Fibroblast of lung (primary cell): Measurements from ENCODE around the gene KDM4D. TPM values are rescaled to one million over a fixed set of nuclear protein-coding genes. Genes with fewer than 3 reads are reported as not detected.

Experiments
- DNase-seq, 2 donors: peaks; one replicate each; pipeline versions ENCODE4 v3.0.0 to v3.0.0-alpha.2; 2010; ENCODE audit warnings: low read depth in 2 of 2
- H2AFZ ChIP-seq: 2 replicates; pipeline ENCODE4 v1.5.1; 2012; ENCODE audit warnings: low read length, control low read depth, inconsistent platforms
- H3K27ac ChIP-seq: 2 replicates; pipeline ENCODE4 v1.5.1; 2011; ENCODE audit warnings: low read length, control low read depth; ENCODE audit not compliant: insufficient read depth
- H3K27me3 ChIP-seq: 2 replicates; pipeline ENCODE4 v1.5.1; 2011; ENCODE audit warnings: mild to moderate bottlenecking, low read length; ENCODE audit not compliant: control insufficient read depth, insufficient read depth
- H3K36me3 ChIP-seq: 2 replicates; pipeline ENCODE4 v1.5.1; 2011; ENCODE audit warnings: low read length; ENCODE audit not compliant: control insufficient read depth, insufficient read depth
- H3K4me1 ChIP-seq: 2 replicates; pipeline ENCODE4 v1.5.1; 2011; ENCODE audit warnings: low read length; ENCODE audit not compliant: control insufficient read depth, insufficient read depth; ENCODE audit errors: extremely low read depth
- H3K4me2 ChIP-seq: 2 replicates; pipeline ENCODE4 v1.5.1; 2011; ENCODE audit warnings: low read length, control low read depth; ENCODE audit not compliant: insufficient read depth; ENCODE audit errors: extremely low read depth
- H3K4me3 ChIP-seq, 4 experiments: fragments of 200-600 bp in 1 of 4; sonication (generic) in 1 of 4; replicated peaks in 1 of 4; 2 replicates each; pipeline ENCODE4 v1.5.1; 2011 to 2016; ENCODE audit warnings: low read length in 4 of 4, low read depth in 3 of 4, mild to moderate bottlenecking in 3 of 4, control low read depth in 2 of 4, inconsistent platforms in 1 of 4, mixed read lengths in 1 of 4; ENCODE audit not compliant: insufficient read depth in 1 of 4; ENCODE audit errors: control extremely low read depth in 1 of 4
- H3K79me2 ChIP-seq: 2 replicates; pipeline ENCODE4 v1.5.1; 2012; ENCODE audit warnings: mild to moderate bottlenecking, low read length, inconsistent platforms; ENCODE audit not compliant: control insufficient read depth, insufficient read depth
- H3K9ac ChIP-seq: 2 replicates; pipeline ENCODE4 v1.5.1; 2011; ENCODE audit warnings: mild to moderate bottlenecking, low read length, control low read depth; ENCODE audit not compliant: insufficient read depth
- H3K9me3 ChIP-seq: 2 replicates; pipeline ENCODE4 v1.5.1; 2012; ENCODE audit warnings: low read depth, low read length; ENCODE audit not compliant: control insufficient read depth, insufficient read depth
- H4K20me1 ChIP-seq: 2 replicates; pipeline ENCODE4 v1.5.1; 2011; ENCODE audit warnings: low read length; ENCODE audit not compliant: control insufficient read depth, insufficient read depth; ENCODE audit errors: extremely low read depth
- EZH2 ChIP-seq: IDR thresholded peaks from 2 replicates; pipeline ENCODE4 v1.5.1; 2012; ENCODE audit warnings: low read length, control low read depth, mild to moderate bottlenecking; ENCODE audit errors: missing control alignments
- polyA plus RNA-seq, 2 donors: library from polyadenylated mRNA; depleted of rRNA in 1 of 2; stranded (reverse) in 1 of 2; unstranded in 1 of 2; fragments of >200 nt; gene quantifications; 2 replicates each; pipeline ENCODE4 v1.2.1, GENCODE V29; 2011 to 2012; ENCODE audit warnings: missing spikeins in 1 of 2
- total RNA-seq: library from RNA; depleted of rRNA; stranded (reverse); fragments of >200 nt; gene quantifications from 2 replicates; pipeline ENCODE4 v1.2.1, GENCODE V29; 2014
- TF ChIP-seq, protein P1 (sequence below), 2 donors: IDR thresholded peaks in 1 of 2; conservative IDR thresholded peaks in 1 of 2; 1 replicate in 1 of 2; 2 replicates in 1 of 2; pipeline ENCODE4 v1.5.1; 2011 to 2012; ENCODE audit warnings: low read length in 2 of 2, control low read depth in 1 of 2, inconsistent platforms in 1 of 2, low read depth in 1 of 2, mild to moderate bottlenecking in 1 of 2

Gene KDM4D
- total and polyA plus RNA-seq, 2 donors (not counting 1 experiment from before 2014, with no cell fraction given): 0.50 to 0.94 TPM

DNA sequence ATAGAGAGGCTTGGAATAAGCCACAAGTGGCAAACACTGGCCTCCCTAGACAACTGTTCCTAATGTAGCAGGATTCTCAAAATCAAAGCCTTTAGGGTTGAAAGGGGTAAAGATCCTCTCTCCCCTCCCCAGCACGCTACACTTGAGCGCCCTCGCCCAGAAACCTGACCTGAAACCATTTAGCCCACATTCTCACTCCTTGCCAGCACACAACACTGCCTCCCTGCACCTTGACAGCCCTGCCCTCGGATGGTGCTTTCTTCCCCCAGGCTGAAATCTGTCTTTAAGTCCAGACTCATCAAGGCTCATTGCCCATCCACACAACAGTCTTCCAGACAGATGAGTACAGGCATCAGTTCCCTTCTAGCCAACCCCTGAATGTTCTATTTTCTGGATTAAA lies 26.7 kb upstream of the KDM4D start:
- Histone ChIP-seq H3K79me2 (no peaks in the 10 kb centered on the region), H3K4me2 (no peak overlapping the region), H2AFZ (no peak overlapping the region), H3K36me3 (no peaks in the 10 kb centered on the region), H3K4me1 (no peaks in the 10 kb centered on the region), H3K27ac (no peak overlapping the region), H3K9me3 (no peaks in the 10 kb centered on the region), H3K4me3 (no peak overlapping the region), H3K27me3 (no peaks in the 10 kb centered on the region), H4K20me1 (no peaks in the 10 kb centered on the region), H3K9ac (no peak overlapping the region)
- TF ChIP-seq, protein P1, sequence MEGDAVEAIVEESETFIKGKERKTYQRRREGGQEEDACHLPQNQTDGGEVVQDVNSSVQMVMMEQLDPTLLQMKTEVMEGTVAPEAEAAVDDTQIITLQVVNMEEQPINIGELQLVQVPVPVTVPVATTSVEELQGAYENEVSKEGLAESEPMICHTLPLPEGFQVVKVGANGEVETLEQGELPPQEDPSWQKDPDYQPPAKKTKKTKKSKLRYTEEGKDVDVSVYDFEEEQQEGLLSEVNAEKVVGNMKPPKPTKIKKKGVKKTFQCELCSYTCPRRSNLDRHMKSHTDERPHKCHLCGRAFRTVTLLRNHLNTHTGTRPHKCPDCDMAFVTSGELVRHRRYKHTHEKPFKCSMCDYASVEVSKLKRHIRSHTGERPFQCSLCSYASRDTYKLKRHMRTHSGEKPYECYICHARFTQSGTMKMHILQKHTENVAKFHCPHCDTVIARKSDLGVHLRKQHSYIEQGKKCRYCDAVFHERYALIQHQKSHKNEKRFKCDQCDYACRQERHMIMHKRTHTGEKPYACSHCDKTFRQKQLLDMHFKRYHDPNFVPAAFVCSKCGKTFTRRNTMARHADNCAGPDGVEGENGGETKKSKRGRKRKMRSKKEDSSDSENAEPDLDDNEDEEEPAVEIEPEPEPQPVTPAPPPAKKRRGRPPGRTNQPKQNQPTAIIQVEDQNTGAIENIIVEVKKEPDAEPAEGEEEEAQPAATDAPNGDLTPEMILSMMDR (conservative IDR thresholded peaks at IDR 0.05 in 1 of 2, IDR thresholded peaks at IDR 0.05 in 1 of 2; ENCODE audit: low read depth in 1 of 2, low read length in 2 of 2): no peak
- TF ChIP-seq EZH2: no peak
- DNase-seq: no peak

GRCh38 chr11:94948070-94948617 lies 25.4 kb upstream of the KDM4D start:
- Histone ChIP-seq H3K36me3 (no peaks in the 10 kb centered on the region), H3K4me3 (no peak overlapping the region), H3K9ac (no peak overlapping the region), H3K27ac (peak overlapping the region; percentile 26), H3K27me3 (no peaks in the 10 kb centered on the region), H3K9me3 (no peaks in the 10 kb centered on the region), H3K4me1 (no peaks in the 10 kb centered on the region), H3K79me2 (no peaks in the 10 kb centered on the region), H3K4me2 (no peak overlapping the region), H4K20me1 (no peaks in the 10 kb centered on the region), H2AFZ (peak overlapping the region; percentile 40)
- TF ChIP-seq, protein P1 (conservative IDR thresholded peaks at IDR 0.05 in 1 of 2, IDR thresholded peaks at IDR 0.05 in 1 of 2; ENCODE audit: low read depth in 1 of 2, low read length in 2 of 2): no peak
- TF ChIP-seq EZH2: no peak
- DNase-seq: peak; percentile 67 to 93

DNA sequence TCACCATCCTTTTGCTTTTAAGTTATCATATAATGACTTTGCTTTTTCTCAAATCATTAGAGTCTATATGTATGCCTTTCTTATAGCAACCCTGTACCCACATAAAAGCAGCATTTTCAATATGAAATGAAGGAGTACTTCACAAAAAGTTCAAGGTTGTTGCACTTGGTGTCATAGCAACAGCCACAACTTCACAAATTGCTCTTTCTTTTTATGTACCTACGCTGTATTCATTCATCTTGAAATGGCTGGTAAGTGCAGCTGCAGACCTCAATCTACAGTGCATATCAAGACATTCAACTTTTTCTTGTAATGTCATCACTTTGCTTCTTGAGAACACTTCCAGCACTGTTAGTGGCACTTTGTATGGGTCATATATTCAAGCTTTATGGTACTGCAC lies 18.8 kb upstream of the KDM4D start:
- no peak for DNase-seq
- H4K20me1 ChIP-seq: no peaks in the 10 kb centered on the region
- no peak overlapping the region for H3K9ac ChIP-seq
- no peak overlapping the region for H3K4me2 ChIP-seq
- no peak overlapping the region for H2AFZ ChIP-seq
- no peak overlapping the region for H3K4me3 ChIP-seq
- no peaks in the 10 kb centered on the region for H3K27me3 ChIP-seq
- H3K27ac ChIP-seq: no peak overlapping the region
- no peaks in the 10 kb centered on the region for H3K36me3 ChIP-seq
- peaks cover 4% of the 10 kb centered on the region for H3K4me1 ChIP-seq
- H3K9me3 ChIP-seq: no peaks in the 10 kb centered on the region
- TF ChIP-seq EZH2: no peak
- TF ChIP-seq, protein P1 (conservative IDR thresholded peaks at IDR 0.05 in 1 of 2, IDR thresholded peaks at IDR 0.05 in 1 of 2; ENCODE audit: low read depth in 1 of 2, low read length in 2 of 2): no peak
- H3K79me2 ChIP-seq: no peaks in the 10 kb centered on the region
